HEK293T (cell line): ENCODE results near the gene LIPC.

ENCODE experiments used
- BHLHE40 ChIP-seq: fragments of 450-650 bp; IDR thresholded peaks from 2 replicates; pipeline ENCODE4 v1.6.1; 2016; ENCODE audit warnings: mild to moderate bottlenecking, moderate library complexity, borderline replicate concordance
- ELF4 ChIP-seq: fragments of 450-650 bp; IDR thresholded peaks from 2 replicates; pipeline ENCODE4 v1.6.1; 2017; ENCODE audit warnings: antibody characterized with exemption
- ZNF384 ChIP-seq: fragments of 450-650 bp; IDR thresholded peaks from 2 replicates; pipeline ENCODE4 v1.6.1; 2016

DNA sequence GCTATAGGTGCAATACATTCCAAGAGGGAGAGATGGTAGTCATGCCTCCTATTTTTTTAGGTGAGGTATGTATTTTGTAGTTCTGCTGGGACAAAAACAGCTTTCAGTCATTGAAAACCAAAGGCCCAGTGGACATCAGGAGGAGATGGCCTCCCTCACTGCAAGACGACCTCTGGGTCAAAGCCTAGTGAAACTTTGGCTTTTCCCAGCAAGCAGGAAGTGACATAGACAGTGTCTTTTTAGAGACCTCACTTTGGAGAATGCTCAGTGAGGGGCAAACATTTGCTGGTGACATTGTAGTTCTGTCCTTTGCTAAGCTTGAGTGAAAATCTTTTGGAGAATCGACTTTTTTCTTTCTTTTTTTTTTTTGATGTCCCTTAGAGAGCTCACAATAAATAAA lies 27.3 kb downstream of the LIPC start:
- no peak for TF ChIP-seq ELF4
- no peak for TF ChIP-seq BHLHE40
- TF ChIP-seq ZNF384: no peak
